Neural crest cell (in vitro differentiated cells): ENCODE data around the gene B4GALT1. TPM values are rescaled to one million over a fixed set of nuclear protein-coding genes. Genes with fewer than 3 reads are reported as not detected.
A peak's percentile ranks its signal among the peaks of the same experiment; 100 is the strongest.

Experiments used
- DNase-seq: peaks from one replicate; pipeline ENCODE4 v3.0.0; 2021; ENCODE audit warnings: low read depth, mixed read lengths, low spot score
- H3K27ac Mint-ChIP-seq: one replicate; pipeline ENCODE4 v1.8.0; 2021; ENCODE audit warnings: mild to moderate bottlenecking, mixed read lengths; ENCODE audit not compliant: unreplicated experiment
- H3K27me3 Mint-ChIP-seq: 2 replicates; pipeline ENCODE4 v1.8.0; 2021; ENCODE audit warnings: low read depth, mild to moderate bottlenecking, mixed read lengths
- H3K36me3 Mint-ChIP-seq: 2 replicates; pipeline ENCODE4 v1.8.0; 2021; ENCODE audit warnings: low read depth, mild to moderate bottlenecking, mixed read lengths
- H3K4me1 Mint-ChIP-seq: 2 replicates; pipeline ENCODE4 v1.8.0; 2021; ENCODE audit warnings: mixed read lengths
- H3K4me3 Mint-ChIP-seq: one replicate; pipeline ENCODE4 v1.8.0; 2021; ENCODE audit warnings: mild to moderate bottlenecking, mixed read lengths
- H3K9me3 Mint-ChIP-seq: 2 replicates; pipeline ENCODE4 v1.8.0; 2021; ENCODE audit warnings: mixed read lengths
- CTCF ChIP-seq: fragments of 200-600 bp; sonication (generic); conservative IDR thresholded peaks from 2 replicates; pipeline ENCODE4 v1.5.0; 2021; ENCODE audit warnings: antibody characterized with exemption, mild to moderate bottlenecking
- long read RNA-seq: library from polyadenylated mRNA; unstranded; transcript quantifications from one replicate; pipeline ENCODE4 v2.0.0, GENCODE V29; 2020
- total RNA-seq: library from RNA; stranded (reverse); gene quantifications from 2 replicates; pipeline ENCODE4 v1.2.1, GENCODE V29; 2021

B4GALT1 gene
- 17.8 and 17.9 TPM in 2 replicates for total RNA-seq
- long read RNA-seq, partial matches to known transcripts = 0 of 1 reads
- long read RNA-seq, other reads (novel, unspliced or antisense) = 1 of 1 reads

- Mint-ChIP-seq H3K27me3 (peaks cover 9% of the 10 kb centered on the region), H3K9me3 (no peaks in the 10 kb centered on the region), H3K27ac (peak within 1 kb of the TSS; percentile 94), H3K4me1 (peaks cover 40% of the 10 kb centered on the region), H3K36me3 (no peaks in the 10 kb centered on the region), H3K4me3 (peak within 1 kb of the TSS; percentile 93)
- DNase-seq = peak; percentile 92
- TF ChIP-seq CTCF = no peak
Measured at GRCh38 chr9:33167084-33167971, at the start of gene B4GALT1. TSS of gene B4GALT1 (minus strand) at chr9:33167336. CDS start at chr9:33167169, 167 bp downstream.

- no peak for TF ChIP-seq CTCF
- no peaks in the 10 kb centered on the region for H3K36me3 Mint-ChIP-seq
- H3K27me3 Mint-ChIP-seq = peaks cover 30% of the 10 kb centered on the region
- H3K4me3 Mint-ChIP-seq = no peak overlapping the region
- no peaks in the 10 kb centered on the region for H3K4me1 Mint-ChIP-seq
- H3K9me3 Mint-ChIP-seq = no peaks in the 10 kb centered on the region
- no peak overlapping the region for H3K27ac Mint-ChIP-seq
- DNase-seq = no peak
Measured at GRCh38 chr9:33211695-33212393, 44.7 kb upstream of the B4GALT1 start.

- H3K27me3 Mint-ChIP-seq = peaks cover 24% of the 10 kb centered on the region
- TF ChIP-seq CTCF = no peak
- DNase-seq = no peak
- H3K36me3 Mint-ChIP-seq = no peaks in the 10 kb centered on the region
- H3K27ac Mint-ChIP-seq = no peak overlapping the region
- no peak overlapping the region for H3K4me3 Mint-ChIP-seq
- H3K9me3 Mint-ChIP-seq = no peaks in the 10 kb centered on the region
- H3K4me1 Mint-ChIP-seq = no peaks in the 10 kb centered on the region
Measured at GRCh38 chr9:33210006-33210715, 43.0 kb upstream of the B4GALT1 start.

GRCh38 chr9:33209394-33209793 is 42.3 kb upstream of the B4GALT1 start:
- DNase-seq = no peak
- peaks cover 24% of the 10 kb centered on the region for H3K27me3 Mint-ChIP-seq
- H3K27ac Mint-ChIP-seq = no peak overlapping the region
- no peaks in the 10 kb centered on the region for H3K4me1 Mint-ChIP-seq
- H3K36me3 Mint-ChIP-seq = no peaks in the 10 kb centered on the region
- H3K4me3 Mint-ChIP-seq = no peak overlapping the region
- TF ChIP-seq CTCF = no peak
- no peaks in the 10 kb centered on the region for H3K9me3 Mint-ChIP-seq

GRCh38 chr9:33202552-33203201 is 35.5 kb upstream of the B4GALT1 start:
- H3K4me3 Mint-ChIP-seq = no peak overlapping the region
- no peaks in the 10 kb centered on the region for H3K36me3 Mint-ChIP-seq
- H3K27ac Mint-ChIP-seq = no peak overlapping the region
- DNase-seq = no peak
- no peaks in the 10 kb centered on the region for H3K4me1 Mint-ChIP-seq
- H3K9me3 Mint-ChIP-seq = no peaks in the 10 kb centered on the region
- peaks cover 44% of the 10 kb centered on the region for H3K27me3 Mint-ChIP-seq
- no peak for TF ChIP-seq CTCF
